Measurements from ENCODE around the gene CHRNA4. TPM values are rescaled to one million over a fixed set of nuclear protein-coding genes. Genes with fewer than 3 reads are reported as not detected.

Gene CHRNA4
- total and polyA plus RNA-seq, 2 of the 13 experiments (the other 11 are each of a cell fraction or from before 2014, with no cell fraction given): not detected

DNA sequence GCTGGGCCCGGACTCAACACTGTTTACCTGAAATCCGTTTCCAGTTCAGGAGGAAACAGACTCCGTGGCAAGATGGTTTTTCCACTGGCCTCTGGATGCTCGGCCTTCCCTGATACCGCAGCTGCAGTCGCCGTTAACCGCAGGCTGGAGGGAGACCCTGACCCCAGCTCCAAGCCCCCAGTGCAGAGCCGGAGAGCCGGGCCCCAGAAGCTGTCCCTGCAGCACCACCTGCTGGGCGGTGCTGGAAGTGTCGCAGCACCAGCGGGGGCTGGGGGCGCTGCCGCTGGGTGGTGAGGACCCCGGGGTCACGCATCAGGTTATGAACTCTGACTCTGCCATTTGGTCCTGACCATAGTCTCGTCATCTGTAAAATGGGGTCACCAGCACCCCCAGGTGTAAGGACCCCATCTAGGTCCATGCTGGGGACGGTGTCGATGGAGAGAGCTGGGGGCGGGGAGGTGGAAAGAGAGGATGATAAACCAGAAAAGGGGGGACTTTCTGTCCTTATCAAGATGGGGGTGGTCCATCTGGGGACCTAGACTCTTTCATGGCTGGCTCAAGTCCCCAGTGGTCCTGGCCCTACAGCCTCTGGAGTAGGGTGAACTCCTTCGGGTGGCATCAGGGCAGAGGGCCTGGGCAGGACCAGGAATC is 20.8 kb upstream of the CHRNA4 start (continued):
- TF ChIP-seq EED (CRISPR knock-in tag; IDR thresholded peaks at IDR 0.05) (no peak; the same call in 1 of the 2 replicates), NFIB (CRISPR knock-in tag; IDR thresholded peaks at IDR 0.05; ENCODE audit: borderline replicate concordance) (no peak), ZNF557 (CRISPR knock-in tag; IDR thresholded peaks at IDR 0.05) (peak; percentile 53; the same call in 1 of the 2 replicates), IKZF4 (CRISPR knock-in tag; IDR thresholded peaks at IDR 0.05; ENCODE audit: borderline replicate concordance, low read depth, not compliant biosample characterization) (no peak), SP140L (CRISPR knock-in tag; IDR thresholded peaks at IDR 0.05; ENCODE audit: borderline replicate concordance) (no peak), KLF16 (CRISPR knock-in tag; IDR thresholded peaks at IDR 0.05) (0 out of 4 replicates have a peak, but pooled peaks of 1 of the 2 experiments have one; percentile 37), THAP11 (CRISPR knock-in tag; IDR thresholded peaks at IDR 0.05) (no peak), NRL (CRISPR knock-in tag; IDR thresholded peaks at IDR 0.05; ENCODE audit: borderline replicate concordance) (peak; percentile 20; the same call in 1 of the 2 replicates), SOX5 (CRISPR knock-in tag; IDR thresholded peaks at IDR 0.05; ENCODE audit: borderline replicate concordance) (0 out of 2 replicates have a peak, but pooled peaks have one; percentile 14), XRCC5 (optimal IDR thresholded peaks at IDR 0.05; ENCODE audit: low read length) (peak; percentile 94), CCDC6 (CRISPR knock-in tag; IDR thresholded peaks at IDR 0.05) (no peak), SP2 (CRISPR knock-in tag; IDR thresholded peaks at IDR 0.05) (no peak), MBD4 (IDR thresholded peaks at IDR 0.05; ENCODE audit: borderline replicate concordance, low read length) (no peak), AKAP8 (CRISPR knock-in tag; IDR thresholded peaks at IDR 0.05) (no peak), NR2C2 (CRISPR knock-in tag; IDR thresholded peaks at IDR 0.05; ENCODE audit: borderline replicate concordance) (no peak), DMAP1 (CRISPR knock-in tag; IDR thresholded peaks at IDR 0.05) (no peak)
- TF ChIP-seq, protein P1, sequence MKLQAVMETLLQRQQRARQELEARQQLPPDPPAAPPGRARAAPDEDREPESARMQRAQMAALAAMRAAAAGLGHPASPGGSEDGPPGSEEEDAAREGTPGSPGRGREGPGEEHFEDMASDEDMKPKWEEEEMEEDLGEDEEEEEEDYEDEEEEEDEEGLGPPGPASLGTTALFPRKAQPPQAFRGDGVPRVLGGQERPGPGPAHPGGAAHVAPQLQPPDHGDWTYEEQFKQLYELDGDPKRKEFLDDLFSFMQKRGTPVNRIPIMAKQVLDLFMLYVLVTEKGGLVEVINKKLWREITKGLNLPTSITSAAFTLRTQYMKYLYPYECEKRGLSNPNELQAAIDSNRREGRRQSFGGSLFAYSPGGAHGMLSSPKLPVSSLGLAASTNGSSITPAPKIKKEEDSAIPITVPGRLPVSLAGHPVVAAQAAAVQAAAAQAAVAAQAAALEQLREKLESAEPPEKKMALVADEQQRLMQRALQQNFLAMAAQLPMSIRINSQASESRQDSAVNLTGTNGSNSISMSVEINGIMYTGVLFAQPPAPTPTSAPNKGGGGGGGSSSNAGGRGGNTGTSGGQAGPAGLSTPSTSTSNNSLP (IDR thresholded peaks at IDR 0.05; ENCODE audit: low read depth, low read length): no peak
- TF ChIP-seq, protein P2, sequence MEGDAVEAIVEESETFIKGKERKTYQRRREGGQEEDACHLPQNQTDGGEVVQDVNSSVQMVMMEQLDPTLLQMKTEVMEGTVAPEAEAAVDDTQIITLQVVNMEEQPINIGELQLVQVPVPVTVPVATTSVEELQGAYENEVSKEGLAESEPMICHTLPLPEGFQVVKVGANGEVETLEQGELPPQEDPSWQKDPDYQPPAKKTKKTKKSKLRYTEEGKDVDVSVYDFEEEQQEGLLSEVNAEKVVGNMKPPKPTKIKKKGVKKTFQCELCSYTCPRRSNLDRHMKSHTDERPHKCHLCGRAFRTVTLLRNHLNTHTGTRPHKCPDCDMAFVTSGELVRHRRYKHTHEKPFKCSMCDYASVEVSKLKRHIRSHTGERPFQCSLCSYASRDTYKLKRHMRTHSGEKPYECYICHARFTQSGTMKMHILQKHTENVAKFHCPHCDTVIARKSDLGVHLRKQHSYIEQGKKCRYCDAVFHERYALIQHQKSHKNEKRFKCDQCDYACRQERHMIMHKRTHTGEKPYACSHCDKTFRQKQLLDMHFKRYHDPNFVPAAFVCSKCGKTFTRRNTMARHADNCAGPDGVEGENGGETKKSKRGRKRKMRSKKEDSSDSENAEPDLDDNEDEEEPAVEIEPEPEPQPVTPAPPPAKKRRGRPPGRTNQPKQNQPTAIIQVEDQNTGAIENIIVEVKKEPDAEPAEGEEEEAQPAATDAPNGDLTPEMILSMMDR (CRISPR knock-in tag; IDR thresholded peaks at IDR 0.05): peak; percentile 100
- TF ChIP-seq, protein P3, sequence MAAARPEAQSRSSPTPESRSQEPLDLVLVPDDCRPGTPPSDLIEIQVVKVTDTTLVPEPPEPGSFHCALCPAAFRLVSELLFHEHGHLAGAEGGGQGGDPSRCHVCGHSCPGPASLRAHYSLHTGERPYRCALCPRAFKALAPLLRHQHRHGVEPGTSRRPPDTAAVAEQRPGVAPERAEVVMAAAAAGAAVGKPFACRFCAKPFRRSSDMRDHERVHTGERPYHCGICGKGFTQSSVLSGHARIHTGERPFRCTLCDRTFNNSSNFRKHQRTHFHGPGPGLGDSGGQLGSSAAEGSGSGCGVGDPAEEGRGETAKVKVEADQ (CRISPR knock-in tag; IDR thresholded peaks at IDR 0.05; ENCODE audit: borderline replicate concordance): no peak
- TF ChIP-seq, protein P4, sequence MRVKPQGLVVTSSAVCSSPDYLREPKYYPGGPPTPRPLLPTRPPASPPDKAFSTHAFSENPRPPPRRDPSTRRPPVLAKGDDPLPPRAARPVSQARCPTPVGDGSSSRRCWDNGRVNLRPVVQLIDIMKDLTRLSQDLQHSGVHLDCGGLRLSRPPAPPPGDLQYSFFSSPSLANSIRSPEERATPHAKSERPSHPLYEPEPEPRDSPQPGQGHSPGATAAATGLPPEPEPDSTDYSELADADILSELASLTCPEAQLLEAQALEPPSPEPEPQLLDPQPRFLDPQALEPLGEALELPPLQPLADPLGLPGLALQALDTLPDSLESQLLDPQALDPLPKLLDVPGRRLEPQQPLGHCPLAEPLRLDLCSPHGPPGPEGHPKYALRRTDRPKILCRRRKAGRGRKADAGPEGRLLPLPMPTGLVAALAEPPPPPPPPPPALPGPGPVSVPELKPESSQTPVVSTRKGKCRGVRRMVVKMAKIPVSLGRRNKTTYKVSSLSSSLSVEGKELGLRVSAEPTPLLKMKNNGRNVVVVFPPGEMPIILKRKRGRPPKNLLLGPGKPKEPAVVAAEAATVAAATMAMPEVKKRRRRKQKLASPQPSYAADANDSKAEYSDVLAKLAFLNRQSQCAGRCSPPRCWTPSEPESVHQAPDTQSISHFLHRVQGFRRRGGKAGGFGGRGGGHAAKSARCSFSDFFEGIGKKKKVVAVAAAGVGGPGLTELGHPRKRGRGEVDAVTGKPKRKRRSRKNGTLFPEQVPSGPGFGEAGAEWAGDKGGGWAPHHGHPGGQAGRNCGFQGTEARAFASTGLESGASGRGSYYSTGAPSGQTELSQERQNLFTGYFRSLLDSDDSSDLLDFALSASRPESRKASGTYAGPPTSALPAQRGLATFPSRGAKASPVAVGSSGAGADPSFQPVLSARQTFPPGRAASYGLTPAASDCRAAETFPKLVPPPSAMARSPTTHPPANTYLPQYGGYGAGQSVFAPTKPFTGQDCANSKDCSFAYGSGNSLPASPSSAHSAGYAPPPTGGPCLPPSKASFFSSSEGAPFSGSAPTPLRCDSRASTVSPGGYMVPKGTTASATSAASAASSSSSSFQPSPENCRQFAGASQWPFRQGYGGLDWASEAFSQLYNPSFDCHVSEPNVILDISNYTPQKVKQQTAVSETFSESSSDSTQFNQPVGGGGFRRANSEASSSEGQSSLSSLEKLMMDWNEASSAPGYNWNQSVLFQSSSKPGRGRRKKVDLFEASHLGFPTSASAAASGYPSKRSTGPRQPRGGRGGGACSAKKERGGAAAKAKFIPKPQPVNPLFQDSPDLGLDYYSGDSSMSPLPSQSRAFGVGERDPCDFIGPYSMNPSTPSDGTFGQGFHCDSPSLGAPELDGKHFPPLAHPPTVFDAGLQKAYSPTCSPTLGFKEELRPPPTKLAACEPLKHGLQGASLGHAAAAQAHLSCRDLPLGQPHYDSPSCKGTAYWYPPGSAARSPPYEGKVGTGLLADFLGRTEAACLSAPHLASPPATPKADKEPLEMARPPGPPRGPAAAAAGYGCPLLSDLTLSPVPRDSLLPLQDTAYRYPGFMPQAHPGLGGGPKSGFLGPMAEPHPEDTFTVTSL (CRISPR knock-in tag; IDR thresholded peaks at IDR 0.05; ENCODE audit: borderline replicate concordance): no peak
